ENCODE data around the gene HLCS.

The HLCS gene

GRCh38 chr21:36730291-36731281 lies 235.9 kb downstream of the HLCS start:
- H3K4me3 ChIP-seq (ENCODE audit: low read depth, low read length): no peak overlapping the region
- peaks cover 51% of the 10 kb centered on the region for H3K27me3 ChIP-seq (ENCODE audit: insufficient read depth, low read length)
- no peaks in the 10 kb centered on the region for H3K79me2 ChIP-seq (ENCODE audit: control insufficient read depth, insufficient read depth, low read length, unreplicated experiment)
- no peak overlapping the region for H3K27ac ChIP-seq (ENCODE audit: low read depth, low read length)
- no peaks in the 10 kb centered on the region for H3K4me1 ChIP-seq (ENCODE audit: control insufficient read depth, insufficient read depth, low read length, unreplicated experiment)
- no peaks in the 10 kb centered on the region for H3K36me3 ChIP-seq (ENCODE audit: insufficient read depth, low read length)
- H2AFZ ChIP-seq (ENCODE audit: low read length, unreplicated experiment): no peak overlapping the region

GRCh38 chr21:36729310-36729970 lies 237.0 kb downstream of the HLCS start:
- H3K4me3 ChIP-seq (ENCODE audit: low read depth, low read length): no peak overlapping the region
- H3K27me3 ChIP-seq (ENCODE audit: insufficient read depth, low read length): peaks cover 51% of the 10 kb centered on the region
- H3K27ac ChIP-seq (ENCODE audit: low read depth, low read length): no peak overlapping the region
- H3K79me2 ChIP-seq (ENCODE audit: control insufficient read depth, insufficient read depth, low read length, unreplicated experiment): no peaks in the 10 kb centered on the region
- H3K36me3 ChIP-seq (ENCODE audit: insufficient read depth, low read length): no peaks in the 10 kb centered on the region
- H2AFZ ChIP-seq (ENCODE audit: low read length, unreplicated experiment): no peak overlapping the region
- no peaks in the 10 kb centered on the region for H3K4me1 ChIP-seq (ENCODE audit: control insufficient read depth, insufficient read depth, low read length, unreplicated experiment)

GRCh38 chr21:36728371-36729111 lies 237.9 kb downstream of the HLCS start:
- no peaks in the 10 kb centered on the region for H3K79me2 ChIP-seq (ENCODE audit: control insufficient read depth, insufficient read depth, low read length, unreplicated experiment)
- no peaks in the 10 kb centered on the region for H3K36me3 ChIP-seq (ENCODE audit: insufficient read depth, low read length)
- no peak overlapping the region for H2AFZ ChIP-seq (ENCODE audit: low read length, unreplicated experiment)
- H3K4me1 ChIP-seq (ENCODE audit: control insufficient read depth, insufficient read depth, low read length, unreplicated experiment): no peaks in the 10 kb centered on the region
- peaks cover 55% of the 10 kb centered on the region for H3K27me3 ChIP-seq (ENCODE audit: insufficient read depth, low read length)
- H3K4me3 ChIP-seq (ENCODE audit: low read depth, low read length): no peak overlapping the region
- H3K27ac ChIP-seq (ENCODE audit: low read depth, low read length): no peak overlapping the region

GRCh38 chr21:36727866-36728265 lies 238.6 kb downstream of the HLCS start:
- Histone ChIP-seq H3K4me3 (ENCODE audit: low read depth, low read length) (no peak overlapping the region), H3K79me2 (ENCODE audit: control insufficient read depth, insufficient read depth, low read length, unreplicated experiment) (no peaks in the 10 kb centered on the region), H3K27me3 (ENCODE audit: insufficient read depth, low read length) (peaks cover 58% of the 10 kb centered on the region), H3K4me1 (ENCODE audit: control insufficient read depth, insufficient read depth, low read length, unreplicated experiment) (no peaks in the 10 kb centered on the region), H3K36me3 (ENCODE audit: insufficient read depth, low read length) (no peaks in the 10 kb centered on the region), H2AFZ (ENCODE audit: low read length, unreplicated experiment) (no peak overlapping the region), H3K27ac (ENCODE audit: low read depth, low read length) (no peak overlapping the region)

GRCh38 chr21:36725793-36726386 lies 240.6 kb downstream of the HLCS start:
- H3K4me1 ChIP-seq (ENCODE audit: control insufficient read depth, insufficient read depth, low read length, unreplicated experiment): no peaks in the 10 kb centered on the region
- H2AFZ ChIP-seq (ENCODE audit: low read length, unreplicated experiment): no peak overlapping the region
- no peaks in the 10 kb centered on the region for H3K79me2 ChIP-seq (ENCODE audit: control insufficient read depth, insufficient read depth, low read length, unreplicated experiment)
- no peak overlapping the region for H3K4me3 ChIP-seq (ENCODE audit: low read depth, low read length)
- H3K27ac ChIP-seq (ENCODE audit: low read depth, low read length): no peak overlapping the region
- H3K36me3 ChIP-seq (ENCODE audit: insufficient read depth, low read length): no peaks in the 10 kb centered on the region
- peaks cover 53% of the 10 kb centered on the region for H3K27me3 ChIP-seq (ENCODE audit: insufficient read depth, low read length)

GRCh38 chr21:36724660-36725059 lies 241.8 kb downstream of the HLCS start:
- H3K4me3 ChIP-seq (ENCODE audit: low read depth, low read length): no peak overlapping the region
- H3K79me2 ChIP-seq (ENCODE audit: control insufficient read depth, insufficient read depth, low read length, unreplicated experiment): no peaks in the 10 kb centered on the region
- H2AFZ ChIP-seq (ENCODE audit: low read length, unreplicated experiment): no peak overlapping the region
- no peak overlapping the region for H3K27ac ChIP-seq (ENCODE audit: low read depth, low read length)
- no peaks in the 10 kb centered on the region for H3K4me1 ChIP-seq (ENCODE audit: control insufficient read depth, insufficient read depth, low read length, unreplicated experiment)
- peaks cover 49% of the 10 kb centered on the region for H3K27me3 ChIP-seq (ENCODE audit: insufficient read depth, low read length)
- H3K36me3 ChIP-seq (ENCODE audit: insufficient read depth, low read length): no peaks in the 10 kb centered on the region

- Histone ChIP-seq H2AFZ (ENCODE audit: low read length, unreplicated experiment) (no peak overlapping the region), H3K4me3 (ENCODE audit: low read depth, low read length) (no peak overlapping the region), H3K36me3 (ENCODE audit: insufficient read depth, low read length) (no peaks in the 10 kb centered on the region), H3K27me3 (ENCODE audit: insufficient read depth, low read length) (peaks cover 47% of the 10 kb centered on the region), H3K4me1 (ENCODE audit: control insufficient read depth, insufficient read depth, low read length, unreplicated experiment) (no peaks in the 10 kb centered on the region), H3K79me2 (ENCODE audit: control insufficient read depth, insufficient read depth, low read length, unreplicated experiment) (no peaks in the 10 kb centered on the region), H3K27ac (ENCODE audit: low read depth, low read length) (no peak overlapping the region)
Observed at GRCh38 chr21:36723371-36723881, 243.0 kb downstream of the HLCS start.

- no peak overlapping the region for H2AFZ ChIP-seq (ENCODE audit: low read length, unreplicated experiment)
- H3K27ac ChIP-seq (ENCODE audit: low read depth, low read length): no peak overlapping the region
- H3K79me2 ChIP-seq (ENCODE audit: control insufficient read depth, insufficient read depth, low read length, unreplicated experiment): no peaks in the 10 kb centered on the region
- peaks cover 49% of the 10 kb centered on the region for H3K27me3 ChIP-seq (ENCODE audit: insufficient read depth, low read length)
- H3K4me3 ChIP-seq (ENCODE audit: low read depth, low read length): no peak overlapping the region
- H3K4me1 ChIP-seq (ENCODE audit: control insufficient read depth, insufficient read depth, low read length, unreplicated experiment): no peaks in the 10 kb centered on the region
- H3K36me3 ChIP-seq (ENCODE audit: insufficient read depth, low read length): no peaks in the 10 kb centered on the region
Observed at GRCh38 chr21:36722370-36723368, 243.8 kb downstream of the HLCS start.

- Histone ChIP-seq H3K4me3 (ENCODE audit: low read depth, low read length) (no peak overlapping the region), H3K79me2 (ENCODE audit: control insufficient read depth, insufficient read depth, low read length, unreplicated experiment) (no peaks in the 10 kb centered on the region), H2AFZ (ENCODE audit: low read length, unreplicated experiment) (no peak overlapping the region), H3K36me3 (ENCODE audit: insufficient read depth, low read length) (no peaks in the 10 kb centered on the region), H3K27me3 (ENCODE audit: insufficient read depth, low read length) (peaks cover 48% of the 10 kb centered on the region), H3K4me1 (ENCODE audit: control insufficient read depth, insufficient read depth, low read length, unreplicated experiment) (no peaks in the 10 kb centered on the region), H3K27ac (ENCODE audit: low read depth, low read length) (no peak overlapping the region)
Observed at GRCh38 chr21:36721817-36722216, 244.7 kb downstream of the HLCS start.
